Adrenal gland (tissue), 12 donors: ENCODE measurements around the gene PHC2. TPM values are rescaled to one million over a fixed set of nuclear protein-coding genes. Genes with fewer than 3 reads are reported as not detected.

Experiments used
- DNase-seq, 7 donors: peaks; one replicate each; pipeline ENCODE4 v3.0.0-alpha.2; 2019 to 2020
- H3K27ac ChIP-seq, 5 donors: fragments of 200-600 bp; sonication (generic) in 4 of 5; 1 replicate in 3 of 5; 2 replicates in 2 of 5; pipeline versions ENCODE4 v1.5.1 to v1.8.0; 2016 to 2020; ENCODE audit warnings: mild to moderate bottlenecking in 1 of 5
- H3K27me3 ChIP-seq: fragments of 200-600 bp; 2 replicates; pipeline ENCODE4 v1.8.0; 2021
- H3K36me3 ChIP-seq, 2 donors: fragments of 200-600 bp; replicated peaks in 1 of 2; 1 replicate in 1 of 2; 2 replicates in 1 of 2; pipeline versions ENCODE4 v1.5.1 to v1.8.0; 2018 to 2022
- H3K4me1 ChIP-seq, 2 donors: fragments of 200-600 bp; replicated peaks in 1 of 2; 1 replicate in 1 of 2; 2 replicates in 1 of 2; pipeline versions ENCODE4 v1.5.1 to v1.8.0; 2018 to 2021
- H3K4me3 ChIP-seq, 4 donors: fragments of 200-600 bp; sonication (generic) in 3 of 4; one replicate each; pipeline ENCODE4 v1.5.1; 2016 to 2018
- H3K9me3 ChIP-seq, 3 donors: fragments of 200-600 bp; sonication (generic) in 1 of 3; replicated peaks in 1 of 3; 1 replicate in 2 of 3; 2 replicates in 1 of 3; pipeline versions ENCODE4 v1.5.1 to v1.8.0; 2016 to 2021
- CTCF ChIP-seq, 6 experiments: fragments of 450-650 bp in 4 of 6; fragments of 200-600 bp in 2 of 6; sonication (generic) in 1 of 6; IDR thresholded peaks; 1 replicate in 5 of 6; 2 replicates in 1 of 6; pipeline versions ENCODE4 v1.5.1 to v1.8.0; 2016 to 2021; ENCODE audit warnings: antibody characterized with exemption in 6 of 6, mild to moderate bottlenecking in 2 of 6, moderate library complexity in 1 of 6
- POLR2A ChIP-seq, 2 donors: fragments of 450-650 bp; IDR thresholded peaks; one replicate each; pipeline ENCODE4 v1.6.1; 2017; ENCODE audit warnings: antibody characterized with exemption in 2 of 2, mild to moderate bottlenecking in 2 of 2, moderate library complexity in 1 of 2
- WGBS, 4 donors: extraction: QIAGEN DNeasy Blood & Tissue Kit in 2 of 4; methylation state at CpG; one replicate each; pipeline versions ENCODE4 v1.1.5 to v1.1.7; 2013 to 2017; 5-methylcytosine and 5-hydroxymethylcytosine counted together
- intact Hi-C, 2 donors: fragments of 100-400 bp; cut with DNase I; formaldehyde crosslinking; loops; one replicate each; pipeline versions ENCODE4 v1.14.1 to v1.15.0; 2022 to 2023
- polyA plus RNA-seq, 3 donors: library from polyadenylated mRNA; stranded (reverse); fragments of 200-250 nt in 2 of 3; fragments of 350-450 nt in 1 of 3; fragmentation: Illumina TruSeq in 1 of 3; extraction: RNeasy Lipid Tissue Mini Kit (QIAGEN cat#74804) in 1 of 3; gene quantifications; one replicate each; pipeline ENCODE4 v1.2.3, GENCODE V29; 2013 to 2014
- total RNA-seq, 9 donors: library from RNA; depleted of rRNA in 4 of 9; stranded (reverse); fragments of >200 nt in 4 of 9; fragments of 120-200 nt in 1 of 9; fragmentation: NEBNext Ultra II Directional in 1 of 9; extraction: Animal tissue kit (Norgen Biotek cat#: 25700) in 1 of 9; gene quantifications; one replicate each; pipeline versions ENCODE4 v1.1.0 to v1.2.4, GENCODE V29; 2013 to 2023
- donor health status: healthy with polysubstance abuse.
- donor health status: Bipolar disorder and iron deficiency.
- donor health status: DM: yes; HTN: yes; CAD: no.
- donor health status: DM: no; HTN: no; CAD: no.
- donor health status: DM: no; HTN: no; CAD: no.
- donor health status: DM: yes; HTN: yes; CAD: no.

PHC2 gene
- total and polyA plus RNA-seq, 12 donors: 24.9 to 164 (median 112) TPM

DNA sequence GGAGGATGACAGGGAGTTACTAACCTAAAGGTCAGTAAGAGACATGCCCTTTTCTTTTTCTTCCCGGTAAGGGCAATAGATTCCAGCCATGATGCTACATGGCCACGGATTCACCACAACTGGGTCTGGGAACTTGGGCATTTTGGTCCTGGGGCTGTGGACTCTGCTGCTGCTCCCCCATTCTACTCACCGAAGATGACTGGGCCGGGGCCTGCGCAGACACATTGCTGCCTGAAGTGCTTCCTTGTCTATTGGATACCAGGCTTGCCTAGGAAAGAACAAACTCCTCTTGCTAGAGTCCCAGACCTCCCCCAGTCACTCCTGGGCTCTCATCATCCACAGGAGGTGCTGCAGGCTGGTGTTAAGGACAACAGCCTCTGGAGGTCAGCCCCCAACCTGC lies 60.1 kb downstream of the PHC2 start:
- TF ChIP-seq POLR2A (IDR thresholded peaks at IDR 0.05) (no peak), CTCF (IDR thresholded peaks at IDR 0.05) (no peak)
- Histone ChIP-seq H3K36me3 (peaks cover 0 to 64% of the 10 kb centered on the region in 2 donors), H3K9me3 (no peaks in the 10 kb centered on the region), H3K4me3 (no peak overlapping the region), H3K27me3 (no peaks in the 10 kb centered on the region), H3K4me1 (peaks cover 0 to 13% of the 10 kb centered on the region in 2 donors), H3K27ac (no peak overlapping the region)
- no peak for DNase-seq
- intact Hi-C loops: loop anchor here in 1 of 2 donors (5.0 kb wide), 2 partner anchors 76 to 96 kb away; no protein-coding TSS in a partner anchor
- 85 to 91% (median 89%) methylated on average over 5 of the region's 5 CpGs for WGBS, 4 donors

DNA sequence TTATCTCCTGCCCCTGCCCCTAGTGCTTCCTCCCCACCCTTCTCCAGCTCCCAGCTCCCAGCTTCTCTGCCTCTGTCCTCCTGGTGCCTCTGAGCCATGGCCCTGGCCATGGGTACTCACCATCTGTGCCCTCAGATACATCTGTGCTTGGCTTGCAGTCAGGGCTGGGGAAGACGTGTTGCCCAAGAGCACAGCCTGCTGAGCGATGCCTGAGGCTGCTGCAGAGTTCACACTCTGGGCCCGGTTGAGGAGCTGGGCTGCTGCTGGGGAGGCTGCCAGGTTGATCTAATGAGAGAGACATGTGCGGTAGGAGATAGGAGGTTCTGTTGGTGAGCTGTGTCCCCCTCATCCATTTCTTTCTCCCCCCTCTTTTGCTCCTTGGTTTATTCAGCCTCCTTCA lies 60.6 kb downstream of the PHC2 start:
- Histone ChIP-seq H3K36me3 (peaks cover 0 to 69% of the 10 kb centered on the region in 2 donors), H3K9me3 (no peaks in the 10 kb centered on the region), H3K27ac (no peak overlapping the region), H3K4me3 (no peak overlapping the region), H3K4me1 (peaks cover 0 to 13% of the 10 kb centered on the region in 2 donors), H3K27me3 (no peaks in the 10 kb centered on the region)
- 27 to 66% (median 51%) methylated on average over 2 to 4 of the region's 4 CpGs for WGBS, 4 donors
- no peak for TF ChIP-seq POLR2A (IDR thresholded peaks at IDR 0.05)
- TF ChIP-seq CTCF (IDR thresholded peaks at IDR 0.05): no peak
- peak in 6 of 7 donors; percentile 45 to 85 (median 60) for DNase-seq
- intact Hi-C loops: loop anchor here in 1 of 2 donors (5.0 kb wide), 2 partner anchors 77 to 97 kb away; no protein-coding TSS in a partner anchor

GRCh38 chr1:33369764-33370163 lies 61.1 kb downstream of the PHC2 start:
- Histone ChIP-seq H3K4me3 (no peak overlapping the region), H3K27ac (no peak overlapping the region), H3K4me1 (peaks cover 0 to 13% of the 10 kb centered on the region in 2 donors), H3K27me3 (no peaks in the 10 kb centered on the region), H3K9me3 (no peaks in the 10 kb centered on the region), H3K36me3 (peaks cover 0 to 69% of the 10 kb centered on the region in 2 donors)
- TF ChIP-seq POLR2A (IDR thresholded peaks at IDR 0.05) (no peak), CTCF (IDR thresholded peaks at IDR 0.05) (no peak)
- no peak for DNase-seq
- 45 to 94% (median 87%) methylated on average over 2 of the region's 2 CpGs for WGBS, 4 donors
- intact Hi-C loops: loop anchor here (5.0 to 10.0 kb wide), 3 partner anchors 78 to 145 kb away; no protein-coding TSS in a partner anchor

DNA sequence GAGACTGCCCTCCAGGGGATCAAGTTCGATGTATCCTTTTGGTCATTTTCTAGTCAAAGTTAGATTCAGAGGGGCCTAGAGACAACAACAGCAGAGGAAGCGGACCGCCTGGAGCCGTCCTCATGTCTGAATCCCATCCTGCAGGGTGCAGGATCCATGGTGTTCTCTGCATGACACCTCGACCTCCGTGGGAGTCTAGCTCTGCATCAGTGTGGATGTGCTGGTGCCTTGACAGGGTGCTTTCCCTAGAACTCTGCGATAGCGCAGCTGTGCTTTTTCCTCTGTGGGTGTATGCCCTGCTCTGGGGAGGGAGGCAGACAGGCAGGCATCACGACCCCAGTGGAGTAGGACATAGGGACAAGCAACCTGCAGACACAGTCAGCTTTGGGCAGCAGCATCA lies 61.8 kb downstream of the PHC2 start:
- intact Hi-C loops: loop anchor here (5.0 to 10.0 kb wide), 2 partner anchors 98 to 144 kb away; no protein-coding TSS in a partner anchor
- peaks cover 0 to 67% of the 10 kb centered on the region in 2 donors for H3K36me3 ChIP-seq

More for the DNA sequence above, 61.8 kb downstream of the PHC2 start:
- DNase-seq: no peak
- Histone ChIP-seq H3K27me3 (no peaks in the 10 kb centered on the region), H3K27ac (no peak overlapping the region), H3K4me3 (no peak overlapping the region), H3K9me3 (no peaks in the 10 kb centered on the region), H3K4me1 (peaks cover 0 to 13% of the 10 kb centered on the region in 2 donors)
- WGBS, 4 donors: 83 to 87% (median 85%) methylated on average over 6 to 9 of the region's 9 CpGs
- TF ChIP-seq CTCF (IDR thresholded peaks at IDR 0.05) (no peak), POLR2A (IDR thresholded peaks at IDR 0.05) (no peak)
